Epithelial cell of proximal tubule (primary cell): Measurements from ENCODE around the gene KCNQ2. TPM values are rescaled to one million over a fixed set of nuclear protein-coding genes. Genes with fewer than 3 reads are reported as not detected.

Source experiments
- DNase-seq: peaks from one replicate; pipeline ENCODE4 v3.0.0-alpha.2; 2011; ENCODE audit warnings: low read depth
- H3K4me3 ChIP-seq: 2 replicates; pipeline ENCODE4 v1.5.1; 2011; ENCODE audit warnings: low read depth, mild to moderate bottlenecking, low read length
- total RNA-seq: library from RNA; depleted of rRNA; stranded (reverse); fragments of >200 nt; gene quantifications from 2 replicates; pipeline ENCODE4 v1.2.3, GENCODE V29; 2015
- TF ChIP-seq, protein P1 (sequence below): conservative IDR thresholded peaks from 2 replicates; pipeline ENCODE4 v1.5.1; 2012; ENCODE audit warnings: low read depth, mild to moderate bottlenecking, low read length

The KCNQ2 gene
- total RNA-seq, 1 donor from 2014 or later = not detected

DNA sequence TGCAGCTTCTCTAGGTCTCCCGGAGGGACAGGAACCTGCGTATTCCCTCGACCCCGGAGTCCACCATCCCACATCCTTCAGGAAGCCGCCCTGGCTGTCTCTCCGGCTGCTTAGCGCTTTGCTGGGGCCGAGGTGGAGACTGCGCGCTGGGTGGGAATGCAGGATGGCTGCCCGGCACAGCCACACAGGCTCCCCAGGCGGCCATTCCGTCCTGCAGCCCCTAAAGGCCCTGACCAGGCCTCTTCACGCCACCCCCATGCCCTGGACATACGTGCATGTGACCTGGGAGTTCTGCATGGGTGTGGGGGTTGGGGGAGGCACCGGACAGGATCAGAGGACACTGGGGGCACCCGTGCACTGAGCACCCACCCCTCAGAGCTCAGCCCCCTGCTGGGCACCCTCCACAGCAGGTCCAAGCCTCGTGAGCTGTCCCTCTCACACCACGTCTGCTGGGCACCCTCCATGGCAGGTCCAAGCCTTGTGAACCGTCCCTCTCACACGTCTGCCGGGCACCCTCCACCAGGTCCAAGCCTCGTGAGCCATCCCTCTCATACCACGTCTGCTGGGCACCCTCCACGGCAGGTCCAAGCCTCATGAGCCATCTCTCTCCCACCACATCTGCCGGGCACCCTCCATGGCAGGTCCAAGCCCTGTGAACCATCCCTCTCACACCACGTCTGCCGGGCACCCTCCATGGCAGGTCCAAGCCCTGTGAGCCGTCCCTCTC, 70.9 kb downstream of the KCNQ2 start:
- TF ChIP-seq, protein P1, sequence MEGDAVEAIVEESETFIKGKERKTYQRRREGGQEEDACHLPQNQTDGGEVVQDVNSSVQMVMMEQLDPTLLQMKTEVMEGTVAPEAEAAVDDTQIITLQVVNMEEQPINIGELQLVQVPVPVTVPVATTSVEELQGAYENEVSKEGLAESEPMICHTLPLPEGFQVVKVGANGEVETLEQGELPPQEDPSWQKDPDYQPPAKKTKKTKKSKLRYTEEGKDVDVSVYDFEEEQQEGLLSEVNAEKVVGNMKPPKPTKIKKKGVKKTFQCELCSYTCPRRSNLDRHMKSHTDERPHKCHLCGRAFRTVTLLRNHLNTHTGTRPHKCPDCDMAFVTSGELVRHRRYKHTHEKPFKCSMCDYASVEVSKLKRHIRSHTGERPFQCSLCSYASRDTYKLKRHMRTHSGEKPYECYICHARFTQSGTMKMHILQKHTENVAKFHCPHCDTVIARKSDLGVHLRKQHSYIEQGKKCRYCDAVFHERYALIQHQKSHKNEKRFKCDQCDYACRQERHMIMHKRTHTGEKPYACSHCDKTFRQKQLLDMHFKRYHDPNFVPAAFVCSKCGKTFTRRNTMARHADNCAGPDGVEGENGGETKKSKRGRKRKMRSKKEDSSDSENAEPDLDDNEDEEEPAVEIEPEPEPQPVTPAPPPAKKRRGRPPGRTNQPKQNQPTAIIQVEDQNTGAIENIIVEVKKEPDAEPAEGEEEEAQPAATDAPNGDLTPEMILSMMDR = no peak
- H3K4me3 ChIP-seq = no peak overlapping the region
- no peak for DNase-seq

DNA sequence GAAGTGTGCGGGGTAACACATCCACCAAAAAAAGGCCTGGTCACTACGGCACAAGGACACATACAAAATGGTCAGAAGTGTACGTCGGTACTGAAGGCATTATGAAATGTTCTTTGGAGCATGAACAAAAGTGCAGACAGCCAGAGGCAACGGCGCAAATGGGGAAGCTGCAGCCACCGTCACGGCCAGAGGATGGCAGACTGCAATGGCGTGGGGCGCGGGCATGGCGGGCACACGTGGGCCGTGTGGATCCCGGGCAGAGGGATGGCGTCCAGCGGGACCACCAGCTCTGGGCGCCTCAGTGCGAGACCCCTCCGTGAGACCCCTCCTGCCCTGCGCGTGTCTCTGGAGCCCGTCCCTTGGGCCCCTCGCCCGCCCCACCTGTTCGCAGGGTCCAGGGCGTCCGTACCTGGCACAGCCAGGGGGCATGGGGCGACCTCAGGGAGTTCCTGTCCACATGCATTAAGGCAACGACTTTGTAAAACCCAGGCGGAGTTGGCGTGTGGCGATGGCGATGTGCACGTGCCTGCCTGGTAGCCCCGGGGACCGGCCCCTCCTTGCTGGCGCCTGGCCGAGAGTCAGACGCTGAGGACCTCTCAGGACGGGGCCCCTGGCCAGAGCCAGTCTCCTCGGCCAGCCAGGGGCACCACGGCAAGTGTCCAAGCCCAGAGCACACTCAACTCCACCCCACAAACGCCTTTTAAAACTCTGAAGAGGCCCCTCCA, 71.8 kb downstream of the KCNQ2 start:
- TF ChIP-seq, protein P1 = no peak
- DNase-seq = no peak
- no peak overlapping the region for H3K4me3 ChIP-seq

DNA sequence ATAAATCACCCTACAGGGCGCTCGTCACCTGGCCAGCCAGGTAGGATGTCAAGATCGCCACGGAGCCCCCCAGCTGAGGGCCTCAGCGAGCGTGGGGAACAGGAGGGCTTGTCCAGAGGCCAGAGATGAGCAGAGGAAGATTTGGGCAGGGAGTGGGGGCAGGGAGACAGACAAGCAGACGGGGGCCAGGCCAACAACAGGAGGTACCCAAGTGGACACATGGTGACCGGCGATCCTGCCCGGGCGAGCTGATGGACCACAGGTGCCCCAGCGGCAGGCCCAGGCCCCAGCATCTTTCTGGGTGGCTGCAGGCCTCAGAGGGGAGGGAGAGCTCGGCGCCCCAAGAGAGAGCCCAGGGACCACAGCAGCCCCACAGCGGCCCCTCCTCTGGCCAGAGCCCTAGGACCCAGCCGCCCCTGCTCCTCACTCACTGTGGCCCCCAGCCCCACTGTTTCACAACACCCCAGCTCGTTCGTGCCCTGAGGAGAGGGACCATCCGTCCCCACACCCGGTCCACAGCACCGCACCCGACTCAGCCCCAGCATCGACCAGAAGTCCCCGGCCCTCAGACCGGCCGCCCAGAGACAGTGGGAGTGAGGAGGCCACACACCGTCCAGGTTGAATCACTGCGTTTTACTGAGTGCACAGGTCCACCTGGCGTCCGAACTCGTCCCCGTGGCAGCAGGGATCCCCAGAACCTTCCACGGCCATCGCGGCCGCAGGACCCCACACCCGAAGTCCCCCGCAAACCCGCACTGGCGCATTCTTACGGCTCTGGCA, 72.7 kb downstream of the KCNQ2 start:
- no peak overlapping the region for H3K4me3 ChIP-seq
- TF ChIP-seq, protein P1 = no peak
- no peak for DNase-seq

DNA sequence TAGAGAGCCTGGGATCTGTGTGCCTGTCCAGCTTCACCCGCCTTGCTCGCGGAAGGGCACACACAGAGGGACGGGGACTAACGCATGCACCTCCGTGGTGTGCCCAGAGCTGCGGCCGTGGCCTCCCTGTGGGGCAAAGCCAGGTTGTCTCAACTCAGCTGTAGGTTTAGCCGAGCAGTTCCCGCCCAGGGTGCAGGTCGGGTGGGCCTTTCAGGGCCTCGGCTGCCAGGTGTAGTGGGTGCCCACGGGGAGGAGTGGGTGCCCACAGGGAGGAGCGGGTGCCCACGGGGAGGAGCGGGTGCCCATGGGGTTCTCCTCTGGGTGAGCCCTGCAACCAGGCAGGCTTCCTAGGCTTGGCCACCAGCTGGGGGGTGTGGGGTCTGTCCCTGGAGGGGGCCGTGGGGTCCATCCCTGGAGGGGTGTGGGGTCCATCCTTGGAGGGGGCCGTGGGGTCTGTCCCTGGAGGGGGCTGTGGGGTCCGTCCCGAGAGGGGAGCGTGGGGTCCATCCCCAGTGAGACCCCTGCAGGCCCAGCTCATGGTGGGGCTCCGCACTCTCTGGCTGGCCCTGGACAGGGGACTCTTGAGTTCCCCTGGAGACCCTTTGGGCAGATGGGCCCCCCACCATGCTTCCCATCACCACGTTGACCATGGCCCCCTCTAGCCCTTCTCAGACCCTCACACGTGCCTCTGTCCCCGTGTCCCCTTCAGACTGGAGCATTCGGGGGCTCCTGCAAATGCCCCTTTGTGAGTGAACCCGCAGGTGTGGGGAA, 73.5 kb downstream of the KCNQ2 start:
- DNase-seq = no peak
- TF ChIP-seq, protein P1 = no peak
- no peak overlapping the region for H3K4me3 ChIP-seq

DNA sequence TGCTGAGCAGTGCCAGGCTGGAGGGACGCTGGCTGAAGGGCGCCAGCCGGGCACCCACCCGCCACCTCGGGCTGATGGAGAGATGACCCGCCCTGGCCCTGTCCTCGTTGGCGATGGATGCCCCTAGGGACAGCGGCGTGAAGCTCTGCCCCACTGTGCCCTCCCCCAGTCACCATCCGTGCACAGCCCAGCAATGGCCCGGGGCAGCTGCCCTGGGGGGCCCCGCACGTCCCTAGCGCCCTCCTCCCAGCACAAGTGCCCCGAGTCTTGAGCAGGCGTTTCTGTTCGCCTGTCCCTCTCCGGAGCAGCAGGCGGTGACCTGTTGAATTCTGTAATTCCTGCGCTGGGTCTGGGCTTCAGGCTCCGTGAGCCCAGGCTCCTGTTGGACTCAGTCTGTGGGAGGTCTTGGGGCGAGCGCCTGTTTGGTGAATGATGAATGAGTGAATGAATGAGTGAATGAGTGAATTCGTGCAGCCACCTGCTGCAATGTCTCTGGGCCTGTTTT, 74.5 kb downstream of the KCNQ2 start:
- DNase-seq = no peak
- no peak overlapping the region for H3K4me3 ChIP-seq
- TF ChIP-seq, protein P1 = no peak

DNA sequence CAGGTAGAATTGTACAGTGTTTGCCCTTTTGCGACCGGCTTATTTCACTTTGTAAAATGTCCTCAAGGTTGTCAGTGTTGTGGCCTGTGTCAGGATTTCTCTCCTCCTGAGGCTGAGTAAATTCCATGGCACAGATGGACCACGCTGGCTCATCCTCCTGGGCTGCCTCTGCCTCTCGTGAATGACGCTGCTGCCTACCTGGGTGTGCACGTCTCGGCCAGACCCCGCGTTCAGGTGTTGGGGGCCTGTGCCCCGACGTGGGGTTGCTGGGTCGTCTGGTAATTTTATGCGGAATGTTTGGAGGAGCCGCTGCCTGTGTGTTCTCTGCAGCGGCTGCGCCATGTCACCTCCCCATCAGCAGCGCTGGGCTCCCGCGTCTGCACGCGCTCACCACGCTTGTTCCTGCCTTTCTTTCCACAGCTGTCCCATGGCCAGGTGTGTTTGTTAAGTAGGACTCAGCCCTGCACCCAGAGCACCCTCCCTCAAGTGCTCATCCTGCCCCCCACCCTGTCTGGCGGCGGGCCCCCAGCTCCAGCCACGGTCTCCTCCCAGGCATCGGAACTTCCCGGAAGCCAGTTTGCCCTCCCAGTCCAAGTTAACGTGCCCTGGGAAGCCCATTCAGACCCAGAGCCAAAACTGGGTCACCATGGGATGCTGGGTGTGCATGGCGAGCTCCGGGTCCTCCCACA, 75.2 kb downstream of the KCNQ2 start:
- no peak overlapping the region for H3K4me3 ChIP-seq
- TF ChIP-seq, protein P1 = no peak
- DNase-seq = no peak
